ENCODE results near the gene ENOX2.

DNA sequence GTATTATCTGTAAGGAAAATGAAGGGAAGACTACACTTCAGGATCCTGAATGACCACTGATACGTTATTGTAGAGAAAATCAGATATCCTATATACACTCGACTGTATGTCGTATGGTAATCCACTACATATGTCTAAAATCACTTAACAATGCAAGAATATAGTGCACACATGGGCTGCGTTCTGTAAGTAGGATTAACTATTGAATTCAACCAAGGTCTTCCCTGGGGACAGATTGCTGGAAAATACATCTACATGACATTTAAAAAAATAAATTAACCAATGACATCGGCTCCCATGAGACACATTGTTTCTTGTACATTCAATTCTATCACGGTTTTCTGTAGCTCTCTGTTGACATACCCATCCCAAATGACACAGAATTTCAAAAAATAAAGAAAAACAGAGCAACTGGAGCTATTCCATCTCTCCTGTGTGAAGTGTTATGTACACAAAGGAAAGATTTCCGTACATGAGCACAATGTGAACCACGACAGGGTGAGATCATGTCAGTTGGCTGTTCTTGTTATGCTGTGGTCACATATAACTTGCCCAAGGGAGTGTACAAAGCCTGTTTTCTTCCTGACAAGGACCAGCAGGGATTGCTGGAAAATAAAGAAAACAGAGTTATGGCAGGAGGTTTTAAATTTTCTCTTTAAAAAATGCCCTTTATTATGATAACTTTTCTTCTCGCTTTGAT is 6.1 kb downstream of the ENOX2 start:
- TF ChIP-seq, protein P1, sequence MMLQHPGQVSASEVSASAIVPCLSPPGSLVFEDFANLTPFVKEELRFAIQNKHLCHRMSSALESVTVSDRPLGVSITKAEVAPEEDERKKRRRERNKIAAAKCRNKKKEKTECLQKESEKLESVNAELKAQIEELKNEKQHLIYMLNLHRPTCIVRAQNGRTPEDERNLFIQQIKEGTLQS (IDR thresholded peaks at IDR 0.05): no peak
- TF ChIP-seq SRF (IDR thresholded peaks at IDR 0.05; ENCODE audit: low read depth): no peak

Measured in HCT116 (cell line).